GM12878 (cell line): ENCODE results near the gene DXO. TPM values are rescaled to one million over a fixed set of nuclear protein-coding genes. Genes with fewer than 3 reads are reported as not detected.

Experiments
- ELK1 ChIP-seq: IDR thresholded peaks from 2 replicates; pipeline ENCODE4 v1.6.1; 2012; ENCODE audit warnings: low read depth, low read length, improper control_type of control experiment
- EP300 ChIP-seq, 2 experiments: fragments of 150-350 bp in 1 of 2; IDR thresholded peaks; 2 replicates each; pipeline ENCODE4 v1.6.1; 2011 to 2012; ENCODE audit warnings: low read depth in 2 of 2, low read length in 2 of 2, borderline replicate concordance in 1 of 2, improper control_type of control experiment in 1 of 2, inconsistent platforms in 1 of 2; ENCODE audit not compliant: control insufficient read depth in 1 of 2
- ETV6 ChIP-seq, 2 experiments: fragments of 450-650 bp in 1 of 2; IDR thresholded peaks in 1 of 2; conservative IDR thresholded peaks in 1 of 2; 2 replicates each; pipeline ENCODE4 v1.6.1; 2014; ENCODE audit warnings: antibody characterized with exemption in 1 of 2, borderline replicate concordance in 1 of 2, low read depth in 1 of 2, mild to moderate bottlenecking in 1 of 2, moderate library complexity in 1 of 2
- FOS ChIP-seq: IDR thresholded peaks from 3 replicates; pipeline ENCODE4 v1.6.1; 2011; ENCODE audit warnings: borderline replicate concordance; ENCODE audit not compliant: insufficient read length; ENCODE audit errors: extremely low read depth
- IKZF2 ChIP-seq, 2 experiments: fragments of 450-650 bp; IDR thresholded peaks; 2 replicates each; pipeline ENCODE4 v1.6.1; 2017; ENCODE audit warnings: mild to moderate bottlenecking in 2 of 2, moderate library complexity in 2 of 2
- IRF3 ChIP-seq: fragments of 450-650 bp; IDR thresholded peaks from 2 replicates; pipeline ENCODE4 v1.6.1; 2014; ENCODE audit warnings: mild to moderate bottlenecking
- KLF5 ChIP-seq: fragments of 450-650 bp; IDR thresholded peaks from 2 replicates; pipeline ENCODE4 v1.6.1; 2014; ENCODE audit warnings: mild to moderate bottlenecking; ENCODE audit not compliant: partially characterized antibody
- MEF2A ChIP-seq: IDR thresholded peaks from 2 replicates; pipeline ENCODE4 v1.6.1; 2011; ENCODE audit warnings: low read depth, mild to moderate bottlenecking, low read length, moderate library complexity; ENCODE audit not compliant: insufficient read depth
- MYB ChIP-seq: fragments of 150-350 bp; IDR thresholded peaks from 2 replicates; pipeline ENCODE4 v1.6.1; 2014; ENCODE audit warnings: mild to moderate bottlenecking, low read depth, low read length, borderline replicate concordance
- NBN ChIP-seq: fragments of 450-650 bp; IDR thresholded peaks from 2 replicates; pipeline ENCODE4 v1.6.1; 2016
- PAX5 ChIP-seq: IDR thresholded peaks from 2 replicates; pipeline ENCODE4 v1.6.1; 2011; ENCODE audit warnings: low read depth, low read length, borderline replicate concordance
- PKNOX1 ChIP-seq: fragments of 450-650 bp; IDR thresholded peaks from 2 replicates; pipeline ENCODE4 v1.6.1; 2016; ENCODE audit warnings: mild to moderate bottlenecking
- POLR2AphosphoS5 ChIP-seq: IDR thresholded peaks from 2 replicates; pipeline ENCODE4 v1.6.1; 2011; ENCODE audit warnings: mild to moderate bottlenecking, low read length, inconsistent platforms
- POU2F2 ChIP-seq: IDR thresholded peaks from 3 replicates; pipeline ENCODE4 v1.6.1; 2011; ENCODE audit warnings: low read depth, mild to moderate bottlenecking, low read length, borderline replicate concordance
- RUNX3 ChIP-seq: IDR thresholded peaks from 2 replicates; pipeline ENCODE4 v1.6.1; 2012; ENCODE audit warnings: low read length, inconsistent platforms
- SRF ChIP-seq, 2 experiments: IDR thresholded peaks; 2 replicates each; pipeline ENCODE4 v1.6.1; 2011; ENCODE audit warnings: low read depth in 2 of 2, low read length in 2 of 2, mild to moderate bottlenecking in 1 of 2, moderate library complexity in 1 of 2
- TAF1 ChIP-seq: IDR thresholded peaks from 2 replicates; pipeline ENCODE4 v1.6.1; 2011; ENCODE audit warnings: mild to moderate bottlenecking, low read depth, low read length, borderline replicate concordance
- TCF12 ChIP-seq: IDR thresholded peaks from 2 replicates; pipeline ENCODE4 v1.6.1; 2011; ENCODE audit warnings: low read depth, mild to moderate bottlenecking, low read length
- WRNIP1 ChIP-seq: IDR thresholded peaks from 2 replicates; pipeline ENCODE4 v1.6.1; 2011; ENCODE audit warnings: low read depth, low read length, improper control_type of control experiment, borderline replicate concordance
- YBX1 ChIP-seq: fragments of 450-650 bp; IDR thresholded peaks from 2 replicates; pipeline ENCODE4 v1.6.1; 2016; ENCODE audit warnings: antibody characterized with exemption
- ZNF384 ChIP-seq: IDR thresholded peaks from 2 replicates; pipeline ENCODE4 v1.6.1; 2012; ENCODE audit warnings: low read depth, mild to moderate bottlenecking, low read length, improper control_type of control experiment, borderline replicate concordance
- ZNF622 ChIP-seq: fragments of 450-650 bp; IDR thresholded peaks from 2 replicates; pipeline ENCODE4 v1.6.1; 2017; ENCODE audit warnings: mild to moderate bottlenecking, inconsistent platforms
- polyA plus RNA-seq, 11 experiments: library from polyadenylated mRNA; depleted of rRNA in 4 of 11; unstranded in 6 of 11; stranded (reverse) in 5 of 11; fragments of >200 nt; fragmentation: Nextera tagmentation in 4 of 11; fragmentation: Illumina TruSeq in 1 of 11; extraction: Ambion mirVana in 4 of 11; extraction: Trizol in 1 of 11; gene quantifications; 1 replicate in 1 of 11; 2 replicates in 10 of 11; pipeline versions ENCODE4 v1.2.1 to v1.2.3, GENCODE V29; 2011 to 2016; ENCODE audit warnings: inconsistent platforms in 2 of 11, missing spikeins in 2 of 11, low read depth in 1 of 11
- total RNA-seq, 4 experiments: library from RNA; depleted of rRNA in 3 of 4; stranded (reverse); fragments of >200 nt in 3 of 4; fragmentation: Illumina TruSeq in 1 of 4; extraction: Trizol in 1 of 4; gene quantifications; 2 replicates each; pipeline versions ENCODE4 v1.2.1 to v1.2.3, GENCODE V29; 2013 to 2021
- TF ChIP-seq, protein P1 (sequence below): fragments of 450-650 bp; formaldehyde crosslinking; IDR thresholded peaks from 2 replicates; pipeline ENCODE4 v1.4.0; 2020; ENCODE audit warnings: mild to moderate bottlenecking, moderate library complexity

The DXO gene
- total and polyA plus RNA-seq, 10 of the 15 experiments (the other 5 are each of a cell fraction or from before 2014, with no cell fraction given) = 4.5 to 21.4 (median 16.3) TPM

GRCh38 chr6:31922942-31923341 lies 49.0 kb downstream of the DXO start (continued):
- TF ChIP-seq ETV6 (conservative IDR thresholded peaks at IDR 0.05 in 1 of 2, IDR thresholded peaks at IDR 0.05 in 1 of 2; ENCODE audit: borderline replicate concordance in 1 of 2, low read depth in 1 of 2) (no peak), POU2F2 (no peak), ZNF384 (no peak), IKZF2 (IDR thresholded peaks at IDR 0.05) (no peak), MEF2A (no peak), YBX1 (no peak), IRF3 (no peak), POLR2AphosphoS5 (no peak), WRNIP1 (no peak), TCF12 (no peak), TAF1 (no peak), KLF5 (no peak), NBN (no peak), ZNF622 (no peak), SRF (IDR thresholded peaks at IDR 0.05; ENCODE audit: low read depth in 2 of 2, low read length in 2 of 2) (peak in 1 of 2 experiments; percentile 17; a peak in 1 of 4 replicates), MYB (no peak), FOS (no peak), PKNOX1 (no peak), PAX5 (no peak), EP300 (IDR thresholded peaks at IDR 0.05; ENCODE audit: borderline replicate concordance in 1 of 2, control insufficient read depth in 1 of 2, low read depth in 2 of 2, low read length in 2 of 2) (no peak), ELK1 (no peak), RUNX3 (no peak)
- TF ChIP-seq, protein P1, sequence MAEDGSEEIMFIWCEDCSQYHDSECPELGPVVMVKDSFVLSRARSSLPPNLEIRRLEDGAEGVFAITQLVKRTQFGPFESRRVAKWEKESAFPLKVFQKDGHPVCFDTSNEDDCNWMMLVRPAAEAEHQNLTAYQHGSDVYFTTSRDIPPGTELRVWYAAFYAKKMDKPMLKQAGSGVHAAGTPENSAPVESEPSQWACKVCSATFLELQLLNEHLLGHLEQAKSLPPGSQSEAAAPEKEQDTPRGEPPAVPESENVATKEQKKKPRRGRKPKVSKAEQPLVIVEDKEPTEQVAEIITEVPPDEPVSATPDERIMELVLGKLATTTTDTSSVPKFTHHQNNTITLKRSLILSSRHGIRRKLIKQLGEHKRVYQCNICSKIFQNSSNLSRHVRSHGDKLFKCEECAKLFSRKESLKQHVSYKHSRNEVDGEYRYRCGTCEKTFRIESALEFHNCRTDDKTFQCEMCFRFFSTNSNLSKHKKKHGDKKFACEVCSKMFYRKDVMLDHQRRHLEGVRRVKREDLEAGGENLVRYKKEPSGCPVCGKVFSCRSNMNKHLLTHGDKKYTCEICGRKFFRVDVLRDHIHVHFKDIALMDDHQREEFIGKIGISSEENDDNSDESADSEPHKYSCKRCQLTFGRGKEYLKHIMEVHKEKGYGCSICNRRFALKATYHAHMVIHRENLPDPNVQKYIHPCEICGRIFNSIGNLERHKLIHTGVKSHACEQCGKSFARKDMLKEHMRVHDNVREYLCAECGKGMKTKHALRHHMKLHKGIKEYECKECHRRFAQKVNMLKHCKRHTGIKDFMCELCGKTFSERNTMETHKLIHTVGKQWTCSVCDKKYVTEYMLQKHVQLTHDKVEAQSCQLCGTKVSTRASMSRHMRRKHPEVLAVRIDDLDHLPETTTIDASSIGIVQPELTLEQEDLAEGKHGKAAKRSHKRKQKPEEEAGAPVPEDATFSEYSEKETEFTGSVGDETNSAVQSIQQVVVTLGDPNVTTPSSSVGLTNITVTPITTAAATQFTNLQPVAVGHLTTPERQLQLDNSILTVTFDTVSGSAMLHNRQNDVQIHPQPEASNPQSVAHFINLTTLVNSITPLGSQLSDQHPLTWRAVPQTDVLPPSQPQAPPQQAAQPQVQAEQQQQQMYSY = no peak
